ENCODE data around the gene UVSSA. TPM values are rescaled to one million over a fixed set of nuclear protein-coding genes. Genes with fewer than 3 reads are reported as not detected.
A peak's percentile ranks its signal among the peaks of the same experiment; 100 is the strongest.

The UVSSA gene
- total and polyA plus RNA-seq, 9 of the 15 experiments (the other 6 are each of a cell fraction or from before 2014, with no cell fraction given) = 0.21 to 14.6 (median 3.3) TPM

DNA sequence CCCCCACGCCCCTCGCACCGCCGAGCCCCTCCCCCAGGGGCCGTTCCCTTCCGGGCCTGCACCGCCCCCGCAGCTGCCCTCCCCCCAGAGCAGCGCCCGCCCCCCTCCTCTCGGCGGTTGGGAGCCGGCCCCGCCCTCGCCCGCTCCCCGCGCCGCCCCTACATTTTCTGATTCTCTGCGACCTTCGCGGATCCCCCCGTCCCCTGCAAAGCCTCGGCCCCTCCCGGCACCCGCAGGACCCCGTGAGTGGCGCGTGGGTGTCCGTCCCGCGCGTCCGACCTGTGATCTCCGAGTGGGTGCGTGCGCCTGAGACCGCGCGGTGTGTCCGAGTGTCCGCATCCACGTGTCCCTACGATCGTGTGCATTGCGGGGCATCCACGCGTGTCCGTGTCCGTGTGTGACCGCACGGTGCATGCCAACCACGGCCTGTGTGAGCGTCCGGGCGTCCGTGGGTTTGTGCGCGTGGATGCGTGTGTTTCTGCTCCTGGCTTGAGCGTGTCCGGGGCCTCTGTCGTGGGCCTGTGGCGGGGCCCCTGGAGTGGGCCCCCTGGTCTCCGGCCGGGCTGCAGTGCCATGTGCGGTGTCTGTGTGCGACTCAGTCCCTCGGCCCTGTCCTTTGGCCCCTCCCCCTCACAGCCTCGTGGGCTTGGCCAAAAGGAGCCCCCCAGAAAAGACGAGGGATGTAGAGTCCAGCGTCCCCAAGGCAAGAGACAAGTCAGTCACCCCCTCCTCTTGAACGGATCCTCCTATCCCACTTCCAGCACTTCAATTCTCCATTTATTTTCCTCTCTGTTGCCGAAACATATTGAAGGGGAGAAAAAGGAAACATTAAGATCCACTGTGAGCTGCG, 68.0 kb downstream of the UVSSA start (continued):
- TF ChIP-seq FOS (IDR thresholded peaks at IDR 0.05; ENCODE audit: extremely low read depth, insufficient read length) (no peak), CXXC5 (CRISPR knock-in tag; IDR thresholded peaks at IDR 0.05) (0 out of 2 replicates have a peak, but pooled peaks have one; percentile 11), BRCA1 (IDR thresholded peaks at IDR 0.05) (no peak), BRCA1 (CRISPR knock-in tag; IDR thresholded peaks at IDR 0.05) (no peak), MYBL2 (IDR thresholded peaks at IDR 0.05; ENCODE audit: low read depth) (no peak), MYBL2 (CRISPR knock-in tag; IDR thresholded peaks at IDR 0.05; ENCODE audit: borderline replicate concordance) (no peak), GATAD2B (IDR thresholded peaks at IDR 0.05; ENCODE audit: borderline replicate concordance) (peak; percentile 100), BCOR (IDR thresholded peaks at IDR 0.05) (0 out of 2 replicates have a peak, but pooled peaks have one; percentile 10), ZNF407 (IDR thresholded peaks at IDR 0.05; ENCODE audit: low read depth) (no peak), TARDBP (IDR thresholded peaks at IDR 0.05) (peak; percentile 98), ZFPM2 (CRISPR knock-in tag; IDR thresholded peaks at IDR 0.05) (no peak), CAMTA2 (CRISPR knock-in tag; conservative IDR thresholded peaks at IDR 0.05) (no peak), TAF15 (IDR thresholded peaks at IDR 0.05; ENCODE audit: low read depth, low read length) (no peak), ZNF212 (CRISPR knock-in tag; IDR thresholded peaks at IDR 0.05) (no peak), MXI1 (IDR thresholded peaks at IDR 0.05; ENCODE audit: low read depth, low read length) (0 out of 2 replicates have a peak, but pooled peaks have one; percentile 5), NR1H2 (CRISPR knock-in tag; IDR thresholded peaks at IDR 0.05) (0 out of 2 replicates have a peak, but pooled peaks have one; percentile 56), ZEB2 (IDR thresholded peaks at IDR 0.05) (0 out of 2 replicates have a peak, but pooled peaks have one; percentile 15), ZNF146 (CRISPR knock-in tag; IDR thresholded peaks at IDR 0.05; ENCODE audit: unreplicated experiment) (no peak), POLR2G (IDR thresholded peaks at IDR 0.05; ENCODE audit: low read depth, low read length) (peak; percentile 50)
- TF ChIP-seq, protein P1, sequence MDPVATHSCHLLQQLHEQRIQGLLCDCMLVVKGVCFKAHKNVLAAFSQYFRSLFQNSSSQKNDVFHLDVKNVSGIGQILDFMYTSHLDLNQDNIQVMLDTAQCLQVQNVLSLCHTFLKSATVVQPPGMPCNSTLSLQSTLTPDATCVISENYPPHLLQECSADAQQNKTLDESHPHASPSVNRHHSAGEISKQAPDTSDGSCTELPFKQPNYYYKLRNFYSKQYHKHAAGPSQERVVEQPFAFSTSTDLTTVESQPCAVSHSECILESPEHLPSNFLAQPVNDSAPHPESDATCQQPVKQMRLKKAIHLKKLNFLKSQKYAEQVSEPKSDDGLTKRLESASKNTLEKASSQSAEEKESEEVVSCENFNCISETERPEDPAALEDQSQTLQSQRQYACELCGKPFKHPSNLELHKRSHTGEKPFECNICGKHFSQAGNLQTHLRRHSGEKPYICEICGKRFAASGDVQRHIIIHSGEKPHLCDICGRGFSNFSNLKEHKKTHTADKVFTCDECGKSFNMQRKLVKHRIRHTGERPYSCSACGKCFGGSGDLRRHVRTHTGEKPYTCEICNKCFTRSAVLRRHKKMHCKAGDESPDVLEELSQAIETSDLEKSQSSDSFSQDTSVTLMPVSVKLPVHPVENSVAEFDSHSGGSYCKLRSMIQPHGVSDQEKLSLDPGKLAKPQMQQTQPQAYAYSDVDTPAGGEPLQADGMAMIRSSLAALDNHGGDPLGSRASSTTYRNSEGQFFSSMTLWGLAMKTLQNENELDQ (CRISPR knock-in tag; IDR thresholded peaks at IDR 0.05; ENCODE audit: borderline replicate concordance) = 0 out of 2 replicates have a peak, but pooled peaks have one; percentile 63

Measured in K562 (cell line).